Gastroesophageal sphincter (tissue), 4 donors: ENCODE results near the gene DAB1. TPM values are rescaled to one million over a fixed set of nuclear protein-coding genes. Genes with fewer than 3 reads are reported as not detected.
"Not testable (repeated sequence)": the region's sequence is repeated elsewhere in the genome, so short reads cannot be mapped to it uniquely, and the experiment has no call there.

ENCODE experiments used
- ATAC-seq: fragments of 150-250 bp; one replicate; pipeline ENCODE4 v1.9.1; 2016; ENCODE audit warnings: mild to moderate bottlenecking, moderate library complexity
- H3K27ac ChIP-seq, 4 donors: fragments of 200-600 bp; sonication (generic) in 3 of 4; 1 replicate in 3 of 4; 2 replicates in 1 of 4; pipeline ENCODE4 v1.5.1; 2016 to 2019
- H3K27me3 ChIP-seq: fragments of 200-600 bp; sonication (generic); one replicate; pipeline ENCODE4 v1.5.1; 2019
- H3K36me3 ChIP-seq, 2 donors: fragments of 200-600 bp; sonication (generic); one replicate each; pipeline ENCODE4 v1.5.1; 2019; ENCODE audit warnings: control low read depth in 1 of 2
- H3K4me1 ChIP-seq, 3 donors: fragments of 200-600 bp; sonication (generic); 1 replicate in 2 of 3; 2 replicates in 1 of 3; pipeline ENCODE4 v1.5.1; 2016 to 2019; ENCODE audit warnings: control low read depth in 2 of 3
- H3K4me3 ChIP-seq, 2 donors: fragments of 200-600 bp; sonication (generic); one replicate each; pipeline ENCODE4 v1.5.1; 2019; ENCODE audit warnings: mild to moderate bottlenecking in 1 of 2, moderate library complexity in 1 of 2
- H3K9me3 ChIP-seq, 3 donors: fragments of 200-600 bp; sonication (generic); one replicate each; pipeline ENCODE4 v1.5.1; 2017 to 2019; ENCODE audit warnings: control low read depth in 2 of 3
- EP300 ChIP-seq: sonication (generic); formaldehyde crosslinking; IDR thresholded peaks from one replicate; pipeline ENCODE4 v1.6.1; 2017; ENCODE audit warnings: antibody characterized with exemption, mild to moderate bottlenecking
- POLR2A ChIP-seq, 2 donors: fragments of 450-650 bp; IDR thresholded peaks; one replicate each; pipeline ENCODE4 v1.6.1; 2017; ENCODE audit warnings: antibody characterized with exemption in 2 of 2, mild to moderate bottlenecking in 2 of 2, moderate library complexity in 1 of 2
- POLR2AphosphoS5 ChIP-seq: sonication (generic); formaldehyde crosslinking; IDR thresholded peaks from one replicate; pipeline ENCODE4 v1.6.1; 2017; ENCODE audit warnings: antibody characterized with exemption
- WGBS, 2 donors: methylation state at CpG; one replicate each; pipeline ENCODE4 v1.1.5; 2018; ENCODE audit warnings: low coverage in 1 of 2; 5-methylcytosine and 5-hydroxymethylcytosine counted together
- total RNA-seq, 4 donors: library from RNA; depleted of rRNA; stranded (reverse); fragments of >200 nt; gene quantifications; one replicate each; pipeline ENCODE4 v1.1.0, GENCODE V29; 2016
- TF ChIP-seq, protein P1 (sequence below), 4 experiments: fragments of 200-600 bp in 2 of 4; fragments of 450-650 bp in 2 of 4; sonication (generic) in 1 of 4; IDR thresholded peaks; one replicate each; pipeline ENCODE4 v1.5.1; 2017 to 2019; ENCODE audit warnings: antibody characterized with exemption in 4 of 4, mild to moderate bottlenecking in 2 of 4, moderate library complexity in 2 of 4

The DAB1 gene
- total RNA-seq, 4 donors from 2014 or later: 0.47 to 1.6 (median 1.1) TPM

DNA sequence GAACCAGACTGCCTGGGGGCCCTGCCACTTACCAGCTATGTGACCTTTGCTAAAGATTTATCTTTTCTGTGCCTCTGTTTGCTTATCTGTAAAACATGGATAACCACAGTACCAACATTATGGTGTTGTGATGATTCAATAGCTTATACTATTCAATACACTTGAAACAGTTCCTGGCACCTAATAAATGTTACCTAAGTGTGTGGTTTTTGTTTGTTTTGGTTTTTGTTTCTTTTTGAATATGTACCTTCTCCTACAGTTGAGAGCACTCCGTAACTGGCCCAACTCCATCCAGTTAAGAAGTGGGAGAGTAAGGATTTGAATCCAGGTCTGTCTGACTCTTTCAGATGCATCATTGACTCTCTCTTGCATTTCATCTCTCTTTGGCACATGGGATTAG is 332.2 kb downstream of the DAB1 start:
- Histone ChIP-seq H3K4me1 (no peaks in the 10 kb centered on the region), H3K4me3 (no peak overlapping the region), H3K36me3 (no peaks in the 10 kb centered on the region), H3K9me3 (no peaks in the 10 kb centered on the region), H3K27me3 (no peaks in the 10 kb centered on the region), H3K27ac (no peak overlapping the region)
- ATAC-seq: no peak
- WGBS, 2 donors: 86% methylated on average over 1 of the region's 1 CpG
- TF ChIP-seq EP300: no peak
- TF ChIP-seq POLR2A (IDR thresholded peaks at IDR 0.05): no peak
- TF ChIP-seq POLR2AphosphoS5: no peak
- TF ChIP-seq, protein P1, sequence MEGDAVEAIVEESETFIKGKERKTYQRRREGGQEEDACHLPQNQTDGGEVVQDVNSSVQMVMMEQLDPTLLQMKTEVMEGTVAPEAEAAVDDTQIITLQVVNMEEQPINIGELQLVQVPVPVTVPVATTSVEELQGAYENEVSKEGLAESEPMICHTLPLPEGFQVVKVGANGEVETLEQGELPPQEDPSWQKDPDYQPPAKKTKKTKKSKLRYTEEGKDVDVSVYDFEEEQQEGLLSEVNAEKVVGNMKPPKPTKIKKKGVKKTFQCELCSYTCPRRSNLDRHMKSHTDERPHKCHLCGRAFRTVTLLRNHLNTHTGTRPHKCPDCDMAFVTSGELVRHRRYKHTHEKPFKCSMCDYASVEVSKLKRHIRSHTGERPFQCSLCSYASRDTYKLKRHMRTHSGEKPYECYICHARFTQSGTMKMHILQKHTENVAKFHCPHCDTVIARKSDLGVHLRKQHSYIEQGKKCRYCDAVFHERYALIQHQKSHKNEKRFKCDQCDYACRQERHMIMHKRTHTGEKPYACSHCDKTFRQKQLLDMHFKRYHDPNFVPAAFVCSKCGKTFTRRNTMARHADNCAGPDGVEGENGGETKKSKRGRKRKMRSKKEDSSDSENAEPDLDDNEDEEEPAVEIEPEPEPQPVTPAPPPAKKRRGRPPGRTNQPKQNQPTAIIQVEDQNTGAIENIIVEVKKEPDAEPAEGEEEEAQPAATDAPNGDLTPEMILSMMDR (IDR thresholded peaks at IDR 0.05): no peak

DNA sequence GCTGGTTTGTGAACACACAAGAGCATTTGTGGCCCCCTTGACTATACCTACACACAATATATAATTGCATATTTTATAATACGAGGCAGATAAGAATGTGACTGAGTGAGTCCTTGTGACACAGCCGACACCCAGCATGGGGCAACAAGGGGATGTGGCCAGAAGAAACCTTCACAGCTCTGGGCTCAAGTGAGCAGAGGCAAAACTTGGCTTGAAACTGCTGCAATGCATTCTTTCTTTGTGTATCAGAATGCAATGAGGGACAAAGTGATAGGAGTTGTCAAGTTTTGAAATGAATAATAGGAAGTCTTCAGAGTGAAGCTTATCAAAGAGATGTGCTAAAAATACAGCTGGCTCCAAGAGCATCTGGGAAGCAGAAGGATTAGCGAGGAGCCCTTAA is 334.0 kb downstream of the DAB1 start:
- H3K9me3 ChIP-seq: no peaks in the 10 kb centered on the region
- H3K36me3 ChIP-seq: no peaks in the 10 kb centered on the region
- WGBS, 2 donors: 42 to 59% methylated on average over 2 to 3 of the region's 3 CpGs
- ATAC-seq: no peak
- H3K4me3 ChIP-seq: no peak overlapping the region
- H3K27me3 ChIP-seq: no peaks in the 10 kb centered on the region
- no peak overlapping the region for H3K27ac ChIP-seq
- TF ChIP-seq POLR2A (IDR thresholded peaks at IDR 0.05): no peak
- TF ChIP-seq EP300: no peak
- TF ChIP-seq POLR2AphosphoS5: no peak
- TF ChIP-seq, protein P1 (IDR thresholded peaks at IDR 0.05): no peak
- no peaks in the 10 kb centered on the region for H3K4me1 ChIP-seq

DNA sequence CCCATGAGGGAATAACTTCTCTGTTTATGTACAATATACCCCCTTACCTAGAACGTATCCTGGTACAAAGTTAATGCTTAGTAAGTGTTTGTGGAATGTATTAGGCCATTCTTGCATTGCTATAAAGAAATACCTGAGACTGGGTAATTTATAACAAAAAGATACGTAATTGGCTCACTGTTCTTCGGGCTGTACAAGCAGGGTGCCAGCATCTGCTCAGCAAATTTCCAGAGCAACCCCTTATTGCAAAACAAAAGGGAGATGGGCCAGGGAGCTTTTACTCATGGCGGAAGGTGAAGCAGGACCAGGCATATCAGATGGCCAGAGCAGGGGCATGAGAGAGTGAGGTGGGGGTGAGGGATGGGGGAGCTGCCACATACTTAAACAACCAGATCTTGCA is 334.6 kb downstream of the DAB1 start:
- Histone ChIP-seq H3K4me1 (no peaks in the 10 kb centered on the region), H3K36me3 (no peaks in the 10 kb centered on the region), H3K27ac (no peak overlapping the region), H3K9me3 (no peaks in the 10 kb centered on the region), H3K4me3 (no peak overlapping the region), H3K27me3 (no peaks in the 10 kb centered on the region)
- WGBS, 2 donors: 93% methylated on average over 3 to 4 of the region's 4 CpGs
- ATAC-seq: no peak
- TF ChIP-seq POLR2A (IDR thresholded peaks at IDR 0.05): no peak
- TF ChIP-seq POLR2AphosphoS5: no peak
- TF ChIP-seq, protein P1 (IDR thresholded peaks at IDR 0.05): no peak

DNA sequence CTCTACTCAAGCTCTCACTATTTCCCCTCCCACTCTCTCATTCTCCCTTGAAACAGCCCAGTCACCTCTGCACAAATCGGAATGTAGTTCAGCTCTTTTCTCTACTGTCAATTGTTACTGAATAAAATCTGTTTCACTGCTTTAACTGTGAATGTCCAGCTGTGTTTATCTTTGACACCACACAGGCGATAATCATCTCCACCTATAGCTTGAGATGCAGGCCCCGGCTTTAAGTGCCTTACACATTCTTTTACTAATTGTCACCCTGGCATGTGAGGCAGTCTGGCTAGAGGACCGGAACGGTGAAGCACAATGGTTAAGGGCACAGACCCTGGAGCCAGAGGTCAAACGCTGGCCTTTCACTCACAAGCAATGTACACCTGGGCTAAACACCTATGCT is 335.2 kb downstream of the DAB1 start:
- no peak for TF ChIP-seq POLR2AphosphoS5
- TF ChIP-seq, protein P1 (IDR thresholded peaks at IDR 0.05): no peak
- Histone ChIP-seq H3K4me1 (peaks cover 0 to 5% (median 0%) of the 10 kb centered on the region in 3 donors), H3K27me3 (no peaks in the 10 kb centered on the region), H3K4me3 (no peak overlapping the region), H3K9me3 (no peaks in the 10 kb centered on the region), H3K27ac (no peak overlapping the region), H3K36me3 (no peaks in the 10 kb centered on the region)
- 79 to 81% methylated on average over 5 to 6 of the region's 6 CpGs for WGBS, 2 donors
- ATAC-seq: no peak

DNA sequence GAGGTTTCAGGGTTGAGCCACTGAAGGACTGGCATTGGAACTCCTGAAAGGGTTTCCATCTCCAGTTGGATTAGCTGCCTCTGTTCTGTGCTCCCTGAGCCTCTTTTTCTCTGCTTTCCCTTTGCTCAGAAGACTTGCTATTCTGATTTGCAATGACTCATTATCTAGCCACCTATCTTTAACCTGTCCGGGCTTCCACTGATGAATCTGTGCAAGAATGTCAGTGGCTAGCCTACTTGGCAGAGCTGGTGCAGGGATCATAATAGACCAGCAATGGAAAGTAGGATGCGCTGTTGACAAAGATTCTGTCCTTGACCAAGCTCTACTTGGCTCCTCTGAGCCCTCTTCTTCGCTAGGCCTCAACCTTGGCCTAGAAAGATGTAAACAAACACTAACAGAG is 336.2 kb downstream of the DAB1 start:
- not testable (repeated sequence) for H3K27me3 ChIP-seq, H3K4me3 ChIP-seq, ATAC-seq, H3K27ac ChIP-seq, H3K9me3 ChIP-seq, H3K36me3 ChIP-seq
- peaks cover 0 to 15% (median 0%) of the 10 kb centered on the region in 3 donors for H3K4me1 ChIP-seq
- WGBS, 2 donors: 100% methylated on average over 1 of the region's 3 CpGs; no CpG with 5 or more reads in 1 of the 2 donors

DNA sequence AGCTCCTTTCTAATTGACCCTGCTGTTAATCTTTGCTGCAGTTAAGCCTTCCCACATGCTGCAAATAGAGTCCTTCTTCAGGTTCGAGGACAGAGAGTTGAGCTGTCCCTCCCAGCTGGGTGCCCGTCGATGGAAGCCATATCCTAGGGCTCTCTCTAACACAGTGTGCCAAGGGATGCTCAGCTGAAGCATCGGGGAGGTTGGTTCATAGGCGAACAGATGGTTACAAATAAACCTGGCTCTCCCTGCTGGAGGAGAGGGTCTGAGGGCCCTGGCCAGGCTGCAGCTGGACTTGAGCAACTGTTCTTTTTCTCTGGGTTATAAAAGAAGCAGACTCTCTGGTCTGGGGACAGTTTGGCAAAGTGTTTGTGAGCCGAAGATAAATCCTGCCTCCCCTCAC is 337.7 kb downstream of the DAB1 start:
- Histone ChIP-seq H3K4me3 (no peak overlapping the region), H3K9me3 (no peaks in the 10 kb centered on the region), H3K27me3 (no peaks in the 10 kb centered on the region), H3K4me1 (peaks cover 0 to 17% (median 0%) of the 10 kb centered on the region in 3 donors), H3K36me3 (no peaks in the 10 kb centered on the region), H3K27ac (no peak overlapping the region)
- TF ChIP-seq POLR2A (IDR thresholded peaks at IDR 0.05): no peak
- TF ChIP-seq POLR2AphosphoS5: no peak
- ATAC-seq: no peak
- WGBS, 2 donors: 55 to 60% methylated on average over 3 to 4 of the region's 6 CpGs
